Ectodermal cell (in vitro differentiated cells): Measurements from ENCODE around the gene FAHD2B. TPM values are rescaled to one million over a fixed set of nuclear protein-coding genes. Genes with fewer than 3 reads are reported as not detected.
"Not testable (repeated sequence)": the region's sequence is repeated elsewhere in the genome, so short reads cannot be mapped to it uniquely, and the experiment has no call there.

Experiments used
- H3K27ac ChIP-seq: 2 replicates; pipeline ENCODE4 v1.7.0; 2013; ENCODE audit warnings: mild to moderate bottlenecking, low read depth, low read length; ENCODE audit not compliant: insufficient read depth, poor library complexity, severe bottlenecking
- H3K27me3 ChIP-seq: 2 replicates; pipeline ENCODE4 v1.7.0; 2013; ENCODE audit warnings: mild to moderate bottlenecking, low read length; ENCODE audit not compliant: insufficient read depth, control insufficient read depth, poor library complexity, severe bottlenecking
- H3K36me3 ChIP-seq: one replicate; pipeline ENCODE4 v1.7.0; 2013; ENCODE audit warnings: low read length; ENCODE audit not compliant: control insufficient read depth, insufficient read depth
- H3K4me1 ChIP-seq: one replicate; pipeline ENCODE4 v1.7.0; 2013; ENCODE audit warnings: low read length; ENCODE audit not compliant: control insufficient read depth, insufficient read depth
- H3K4me3 ChIP-seq: 2 replicates; pipeline ENCODE4 v1.7.0; 2013; ENCODE audit warnings: low read depth, low read length, control low read depth; ENCODE audit not compliant: insufficient read depth
- H3K9me3 ChIP-seq: 2 replicates; pipeline ENCODE4 v1.7.0; 2013; ENCODE audit warnings: mild to moderate bottlenecking, low read length, moderate library complexity; ENCODE audit not compliant: control insufficient read depth
- WGBS, 2 experiments: methylation state at CpG; one replicate each; pipeline ENCODE4 v1.1.7; 2013; ENCODE audit warnings: missing lambda C conversion rate in 2 of 2; 5-methylcytosine and 5-hydroxymethylcytosine counted together
- polyA plus RNA-seq, 4 experiments: library from polyadenylated mRNA; stranded (reverse); fragments of 50-300 nt; gene quantifications; one replicate each; pipeline ENCODE4 v1.2.3, GENCODE V29; 2013

FAHD2B gene, protein sequence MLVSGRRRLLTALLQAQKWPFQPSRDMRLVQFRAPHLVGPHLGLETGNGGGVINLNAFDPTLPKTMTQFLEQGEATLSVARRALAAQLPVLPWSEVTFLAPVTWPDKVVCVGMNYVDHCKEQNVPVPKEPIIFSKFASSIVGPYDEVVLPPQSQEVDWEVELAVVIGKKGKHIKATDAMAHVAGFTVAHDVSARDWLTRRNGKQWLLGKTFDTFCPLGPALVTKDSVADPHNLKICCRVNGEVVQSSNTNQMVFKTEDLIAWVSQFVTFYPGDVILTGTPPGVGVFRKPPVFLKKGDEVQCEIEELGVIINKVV
- polyA plus RNA-seq (2013, experiment 1 of 4), result 27.7 TPM
- 26.8 TPM for polyA plus RNA-seq (2013, experiment 2 of 4)
- polyA plus RNA-seq (2013, experiment 3 of 4), result 23.0 TPM
- 29.8 TPM for polyA plus RNA-seq (2013, experiment 4 of 4)

DNA sequence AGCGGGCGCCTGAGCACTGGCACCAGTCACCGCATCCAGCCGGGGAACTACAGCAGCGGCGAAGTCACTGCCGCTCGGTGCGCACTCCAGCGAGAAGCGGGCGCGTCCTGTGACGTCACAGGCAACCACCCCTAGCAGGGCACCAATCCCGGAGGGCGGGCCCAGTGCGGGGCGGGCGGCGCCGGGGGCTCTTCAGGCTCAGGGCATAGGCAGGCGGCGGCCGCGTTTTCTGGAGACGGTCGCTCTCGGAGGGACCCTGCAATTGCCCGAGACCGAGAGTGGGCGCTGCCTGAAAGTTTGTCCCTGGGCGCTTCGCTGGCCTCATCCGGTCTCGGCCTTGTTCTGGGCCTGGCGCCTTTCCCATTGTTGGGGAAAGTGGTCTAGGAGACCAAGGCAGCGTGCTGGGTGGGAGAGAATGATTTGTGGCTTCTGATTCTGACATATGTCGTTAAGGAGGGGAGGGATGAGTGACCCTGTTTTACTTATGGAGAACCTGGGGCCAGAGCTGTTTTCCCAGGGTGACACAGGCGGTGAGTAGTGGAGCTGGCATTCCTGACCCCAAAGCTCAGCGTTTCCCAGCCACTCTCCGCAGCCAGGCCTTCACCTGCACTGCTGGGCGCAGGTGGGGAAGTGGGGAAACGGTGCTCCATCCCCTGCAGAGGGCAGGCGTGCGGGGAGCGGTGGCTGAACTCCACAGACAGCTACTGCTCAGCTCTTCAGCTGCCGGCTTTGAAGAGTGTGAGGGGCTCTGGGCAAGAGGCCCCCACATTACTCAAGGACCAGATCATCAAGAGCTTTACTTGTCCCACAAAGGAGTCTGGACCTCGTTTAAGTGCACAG is at the start of gene FAHD2B:
TSS of gene FAHD2B (minus strand) at position 111 of the 840 bp plus-strand sequence. CDS start 3,176 bp downstream, outside the sequence.
- peak within 1 kb of the TSS; percentile 32 for H3K4me3 ChIP-seq
- 4% methylated on average over 32 to 35 of the region's 48 CpGs for WGBS, 2 experiments

GRCh38 chr2:97144016-97144415 is 49.3 kb upstream of the FAHD2B start:
- H3K36me3 ChIP-seq, H3K4me1 ChIP-seq, H3K4me3 ChIP-seq, H3K27me3 ChIP-seq, H3K27ac ChIP-seq, H3K9me3 ChIP-seq: not testable (repeated sequence)
- WGBS, 2 experiments, result 75% methylated on average over 2 of the region's 3 CpGs; no CpG with 5 or more reads in 1 of the 2 experiments

More for the DNA sequence above, at the start of gene FAHD2B:
- not testable (repeated sequence) for H3K4me1 ChIP-seq, H3K36me3 ChIP-seq, H3K9me3 ChIP-seq, H3K27ac ChIP-seq
- H3K27me3 ChIP-seq, result peaks cover 11% of the 10 kb centered on the region

- not testable (repeated sequence) for H3K4me3 ChIP-seq, H3K9me3 ChIP-seq, H3K4me1 ChIP-seq, H3K27me3 ChIP-seq, H3K27ac ChIP-seq, H3K36me3 ChIP-seq
- 97 to 100% methylated on average over 1 to 2 of the region's 2 CpGs for WGBS, 2 experiments
Measured at GRCh38 chr2:97129090-97129489, 34.4 kb upstream of the FAHD2B start.

GRCh38 chr2:97113882-97114255 is 19.2 kb upstream of the FAHD2B start:
- H3K4me1 ChIP-seq, H3K36me3 ChIP-seq, H3K27ac ChIP-seq, H3K27me3 ChIP-seq, H3K9me3 ChIP-seq: not testable (repeated sequence)
- WGBS, 2 experiments, result 1% methylated on average over 10 to 11 of the region's 18 CpGs
- H3K4me3 ChIP-seq, result peak overlapping the region; percentile 57

DNA sequence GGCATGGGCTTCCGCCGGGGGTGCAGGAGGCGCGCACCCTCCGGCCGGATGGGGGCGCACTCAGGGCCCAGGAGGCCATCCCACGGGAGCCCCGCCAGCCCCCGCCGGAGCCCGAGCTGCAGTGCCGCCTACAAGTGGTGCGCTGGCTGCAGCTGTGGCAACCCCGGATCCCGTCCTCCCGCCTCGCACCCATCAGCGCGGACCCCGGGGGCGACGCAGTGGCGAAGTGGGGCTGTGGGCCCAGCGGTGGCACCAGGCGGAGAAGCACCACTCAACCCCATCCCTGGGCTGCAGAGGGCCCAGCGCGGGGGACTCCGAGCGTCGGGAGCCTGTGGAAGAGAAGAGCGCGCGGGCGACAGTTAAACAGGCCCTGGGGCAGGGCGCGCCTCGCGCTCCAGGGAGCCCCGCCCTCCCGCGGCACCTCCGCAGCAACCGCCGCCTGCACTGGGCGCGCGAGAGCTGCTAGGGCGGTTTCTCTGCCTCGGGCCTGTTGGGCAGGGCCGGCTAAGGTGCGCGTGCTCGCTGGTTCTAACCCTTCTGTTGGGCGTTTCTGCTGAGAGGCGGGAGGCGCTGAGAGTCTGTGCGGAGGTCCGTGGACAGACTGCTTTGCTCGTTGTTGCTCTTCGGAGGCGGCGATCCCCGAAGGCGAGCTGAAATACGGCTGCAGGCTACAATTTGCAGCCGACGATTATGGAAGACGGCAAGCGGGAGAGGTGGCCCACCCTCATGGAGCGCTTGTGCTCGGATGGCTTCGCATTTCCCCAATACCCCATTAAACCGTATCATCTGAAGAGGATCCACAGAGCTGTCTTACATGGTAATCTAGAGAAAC is 18.6 kb upstream of the FAHD2B start, which contains the start of gene ANKRD36:
TSS of gene ANKRD36 (plus strand) at position 104 of the 832 bp plus-strand sequence. CDS start at position 691, 587 bp downstream.
- not testable (repeated sequence) for H3K36me3 ChIP-seq, H3K27me3 ChIP-seq, H3K9me3 ChIP-seq, H3K4me1 ChIP-seq
- Histone ChIP-seq H3K4me3 (peak within 1 kb of the TSS; percentile 57), H3K27ac (peak within 1 kb of the TSS; percentile 36)
- 0% methylated on average over 48 to 52 of the region's 74 CpGs for WGBS, 2 experiments

DNA sequence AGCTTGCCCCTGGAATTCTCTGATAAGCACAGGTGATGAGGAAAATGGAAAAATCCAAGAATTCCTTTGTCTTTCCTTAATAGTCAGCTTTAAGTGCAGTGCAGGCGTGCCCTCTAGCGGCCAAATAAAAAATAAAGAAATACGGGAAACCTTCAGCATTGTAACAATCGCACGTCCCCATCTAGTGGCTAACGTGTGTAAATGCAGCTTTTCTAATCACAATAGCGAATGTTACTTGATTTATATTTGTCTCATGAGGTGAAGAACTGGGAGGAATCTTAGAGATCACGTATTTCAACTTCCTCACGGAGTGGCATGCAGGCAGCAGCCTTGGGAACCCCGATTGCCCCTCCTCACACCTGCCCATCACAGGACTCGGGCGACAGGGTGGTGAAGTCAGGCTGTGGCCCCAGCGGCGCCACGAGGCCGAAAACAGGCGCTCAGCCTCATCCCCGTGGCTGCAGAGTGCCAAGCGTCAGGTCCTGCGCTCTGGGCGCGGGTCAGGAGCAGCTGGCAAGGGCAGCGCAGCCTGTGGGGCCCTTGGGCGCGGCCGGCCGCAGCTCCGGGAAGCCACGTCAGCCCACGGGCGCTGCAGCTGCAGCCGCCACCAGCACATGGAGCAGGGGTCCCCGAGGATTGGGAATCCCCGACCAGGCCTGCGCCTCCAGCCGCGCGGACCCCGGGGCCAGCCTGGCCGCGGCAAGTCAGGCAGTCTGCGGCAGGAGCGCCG is 17.8 kb upstream of the FAHD2B start:
- Histone ChIP-seq H3K27ac (peak overlapping the region; percentile 36), H3K4me3 (peak overlapping the region; percentile 57)
- H3K27me3 ChIP-seq, H3K36me3 ChIP-seq, H3K9me3 ChIP-seq, H3K4me1 ChIP-seq: not testable (repeated sequence)
- 0 to 1% methylated on average over 36 to 41 of the region's 44 CpGs for WGBS, 2 experiments

GRCh38 chr2:97111246-97111645 is 16.6 kb upstream of the FAHD2B start:
- 92 to 93% methylated on average over 9 of the region's 9 CpGs for WGBS, 2 experiments
- not testable (repeated sequence) for H3K36me3 ChIP-seq, H3K9me3 ChIP-seq, H3K27me3 ChIP-seq, H3K4me3 ChIP-seq, H3K27ac ChIP-seq, H3K4me1 ChIP-seq

DNA sequence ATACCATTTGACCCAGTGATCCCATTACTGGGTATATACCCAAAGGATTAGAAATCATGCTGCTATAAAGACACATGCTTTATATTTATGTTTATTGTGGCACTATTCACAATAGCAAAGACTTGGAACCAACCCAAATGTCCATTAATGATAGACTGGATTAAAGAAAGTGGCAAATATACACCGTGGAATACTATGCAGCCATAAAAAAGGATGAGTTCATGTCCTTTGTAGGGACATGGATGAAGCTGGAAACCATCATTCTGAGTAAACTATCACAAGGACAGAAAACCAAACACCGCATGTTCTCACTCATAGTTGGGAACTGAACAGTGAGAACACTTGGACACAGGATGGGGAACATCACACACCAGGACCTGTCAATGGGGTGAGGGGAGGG is 12.2 kb upstream of the FAHD2B start:
- not testable (repeated sequence) for H3K9me3 ChIP-seq, H3K4me3 ChIP-seq, H3K36me3 ChIP-seq, H3K4me1 ChIP-seq, H3K27ac ChIP-seq, H3K27me3 ChIP-seq
- 75 to 91% methylated on average over 2 of the region's 2 CpGs for WGBS, 2 experiments

- not testable (repeated sequence) for H3K4me1 ChIP-seq, H3K9me3 ChIP-seq, H3K4me3 ChIP-seq, H3K27ac ChIP-seq, H3K36me3 ChIP-seq
- H3K27me3 ChIP-seq, result peaks cover 11% of the 10 kb centered on the region
- WGBS, 2 experiments, result 77 to 79% methylated on average over 3 of the region's 3 CpGs
Measured at GRCh38 chr2:97098786-97099372, 4.2 kb upstream of the FAHD2B start.
